HCT116 (cell line): ENCODE data around the gene CBX8. TPM values are rescaled to one million over a fixed set of nuclear protein-coding genes. Genes with fewer than 3 reads are reported as not detected.

Source experiments
- ATAC-seq: fragments of 200-7000 bp; cut with Tn5 transposase; 2 replicates; pipeline ENCODE4 v1.9.1; 2020; ENCODE audit warnings: mild to moderate bottlenecking, moderate library complexity
- BruUV-seq: library from RNA; stranded (reverse); fragments of 400-500 nt; replicated peaks from 2 replicates; lab custom pipeline; 2021; lab: Mats Ljungman, UMichigan
- CTCF ChIA-PET: fragments of 300-600 bp; sonication (Branson Sonifier 250); formaldehyde crosslinking; loops from one replicate; lab custom pipeline; 2021; ENCODE audit warnings: antibody characterized with exemption; lab: Charles Lee
- POLR2A ChIA-PET: fragments of 300-600, 350-600 bp; sonication (Branson Sonifier 250); formaldehyde crosslinking; loops from one replicate; lab custom pipeline; 2021; ENCODE audit warnings: antibody characterized with exemption; lab: Charles Lee
- RAD21 ChIA-PET, 2 experiments: fragments of 300-600 bp; sonication (Branson Sonifier 250); formaldehyde crosslinking; loops; one replicate each; lab custom pipeline; 2023; ENCODE audit warnings: low total read pairs in 2 of 2; ENCODE audit not compliant: uncharacterized antibody in 2 of 2, unreplicated experiment in 2 of 2, low non-redundant PET in 1 of 2; lab: Charles Lee
- DNase-seq: peaks from one replicate; pipeline ENCODE4 v3.0.0-alpha.2; 2010; ENCODE audit warnings: low read depth, low spot score
- H2AFZ ChIP-seq: fragments of 200-600 bp; shearing (Covaris generic), sonication (generic); 2 replicates; pipeline ENCODE4 v1.6.1; 2017; ENCODE audit warnings: low read depth, mixed run types, mixed read lengths, antibody characterized with exemption, low read length; ENCODE audit not compliant: poor library complexity, severe bottlenecking
- H3K27ac ChIP-seq: 2 replicates; pipeline ENCODE4 v1.5.1; 2012; ENCODE audit warnings: low read depth, low read length
- H3K27me3 ChIP-seq: fragments of 200-600 bp; sonication (generic); 2 replicates; pipeline ENCODE4 v1.6.1; 2016; ENCODE audit warnings: mixed run types, low read length, mixed read lengths; ENCODE audit not compliant: insufficient read depth
- H3K36me3 ChIP-seq, 2 experiments: fragments of 200-500 bp in 1 of 2; fragments of 200-600 bp in 1 of 2; sonication (Bioruptor generic) in 1 of 2; sonication (generic) in 1 of 2; 2 replicates each; pipeline versions ENCODE4 v1.5.1 to v1.6.1; 2014 to 2016; ENCODE audit warnings: low read length in 2 of 2, inconsistent platforms in 1 of 2, mixed read lengths in 1 of 2, mixed run types in 1 of 2; ENCODE audit not compliant: insufficient read depth in 2 of 2, control insufficient read depth in 1 of 2
- H3K4me1 ChIP-seq, 2 experiments: fragments of 200-600 bp in 1 of 2; sonication (generic) in 1 of 2; 2 replicates each; pipeline versions ENCODE4 v1.5.1 to v1.6.1; 2012 to 2017; ENCODE audit warnings: low read length in 2 of 2, inconsistent platforms in 1 of 2, mild to moderate bottlenecking in 1 of 2, mixed read lengths in 1 of 2, mixed run types in 1 of 2, moderate library complexity in 1 of 2; ENCODE audit not compliant: insufficient read depth in 2 of 2, control insufficient read depth in 1 of 2
- H3K4me2 ChIP-seq: fragments of 200-600 bp; sonication (generic); 2 replicates; pipeline ENCODE4 v1.6.1; 2017; ENCODE audit warnings: mixed run types, low read length, mixed read lengths
- H3K4me3 ChIP-seq, 2 experiments: fragments of 200-600 bp in 1 of 2; sonication (generic) in 1 of 2; replicated peaks in 1 of 2; 2 replicates each; pipeline ENCODE4 v1.5.1; 2011 to 2016; ENCODE audit warnings: low read length in 2 of 2, control low read depth in 1 of 2, low read depth in 1 of 2, mild to moderate bottlenecking in 1 of 2, mixed read lengths in 1 of 2, mixed run types in 1 of 2
- H3K79me2 ChIP-seq: fragments of 200-600 bp; sonication (generic); 2 replicates; pipeline ENCODE4 v1.6.1; 2017; ENCODE audit warnings: mild to moderate bottlenecking, mixed run types, low read length, moderate library complexity, mixed read lengths; ENCODE audit not compliant: insufficient read depth
- H3K9ac ChIP-seq: fragments of 200-600 bp; sonication (generic); 2 replicates; pipeline ENCODE4 v1.6.1; 2016; ENCODE audit warnings: low read length, mixed read lengths
- H3K9me2 ChIP-seq: fragments of 200-600 bp; sonication (generic), shearing (Covaris generic); 2 replicates; pipeline ENCODE4 v1.6.1; 2017; ENCODE audit warnings: mixed run types, mild to moderate bottlenecking, moderate library complexity; ENCODE audit not compliant: insufficient read depth
- H3K9me3 ChIP-seq, 2 experiments: fragments of 200-500 bp in 1 of 2; fragments of 200-600 bp in 1 of 2; sonication (Bioruptor generic) in 1 of 2; sonication (generic) in 1 of 2; 2 replicates each; pipeline ENCODE4 v1.6.1; 2014 to 2017; ENCODE audit warnings: low read length in 2 of 2, mixed read lengths in 2 of 2, inconsistent platforms in 1 of 2, low read depth in 1 of 2, mild to moderate bottlenecking in 1 of 2, mixed run types in 1 of 2, moderate library complexity in 1 of 2; ENCODE audit not compliant: control insufficient read depth in 1 of 2, insufficient read depth in 1 of 2
- H4K20me1 ChIP-seq: fragments of 200-600 bp; sonication (generic), shearing (Covaris generic); 2 replicates; pipeline ENCODE4 v1.6.1; 2017; ENCODE audit warnings: mixed run types, mild to moderate bottlenecking, moderate library complexity; ENCODE audit not compliant: insufficient read depth
- ELF1 ChIP-seq: IDR thresholded peaks from 2 replicates; pipeline ENCODE4 v1.6.1; 2012; ENCODE audit warnings: low read depth, borderline replicate concordance
- EZH2phosphoT487 ChIP-seq: fragments of 200-600 bp; IDR thresholded peaks from 2 replicates; pipeline ENCODE4 v1.6.1; 2018; ENCODE audit warnings: antibody characterized with exemption, borderline replicate concordance
- FOSL1 ChIP-seq: IDR thresholded peaks from 2 replicates; pipeline ENCODE4 v1.6.1; 2012; ENCODE audit warnings: low read depth
- POLR2AphosphoS5 ChIP-seq: IDR thresholded peaks from 2 replicates; pipeline ENCODE4 v1.6.1; 2011; ENCODE audit warnings: mild to moderate bottlenecking, low read depth, low read length, moderate library complexity
- SRF ChIP-seq: IDR thresholded peaks from 2 replicates; pipeline ENCODE4 v1.6.1; 2012; ENCODE audit warnings: low read depth
- YY1 ChIP-seq: IDR thresholded peaks from 2 replicates; pipeline ENCODE4 v1.6.1; 2011; ENCODE audit warnings: low read length, low read depth, moderate library complexity, mild to moderate bottlenecking; ENCODE audit not compliant: insufficient replicate concordance; ENCODE audit errors: extremely low read depth
- intact Hi-C: fragments of 100-400 bp; cut with micrococcal nuclease; formaldehyde crosslinking; loops from 2 replicates; pipeline ENCODE4 v1.10.0; 2022
- total RNA-seq: library from RNA; stranded (reverse); gene quantifications from one replicate; pipeline ENCODE4 v1.2.1, GENCODE V29; 2021; ENCODE audit not compliant: unreplicated experiment
- TF ChIP-seq, protein P1 (sequence below): IDR thresholded peaks from 2 replicates; pipeline ENCODE4 v1.6.1; 2012

CBX8 gene
- total RNA-seq, 1 experiment from 2014 or later, result 29.0 TPM

DNA sequence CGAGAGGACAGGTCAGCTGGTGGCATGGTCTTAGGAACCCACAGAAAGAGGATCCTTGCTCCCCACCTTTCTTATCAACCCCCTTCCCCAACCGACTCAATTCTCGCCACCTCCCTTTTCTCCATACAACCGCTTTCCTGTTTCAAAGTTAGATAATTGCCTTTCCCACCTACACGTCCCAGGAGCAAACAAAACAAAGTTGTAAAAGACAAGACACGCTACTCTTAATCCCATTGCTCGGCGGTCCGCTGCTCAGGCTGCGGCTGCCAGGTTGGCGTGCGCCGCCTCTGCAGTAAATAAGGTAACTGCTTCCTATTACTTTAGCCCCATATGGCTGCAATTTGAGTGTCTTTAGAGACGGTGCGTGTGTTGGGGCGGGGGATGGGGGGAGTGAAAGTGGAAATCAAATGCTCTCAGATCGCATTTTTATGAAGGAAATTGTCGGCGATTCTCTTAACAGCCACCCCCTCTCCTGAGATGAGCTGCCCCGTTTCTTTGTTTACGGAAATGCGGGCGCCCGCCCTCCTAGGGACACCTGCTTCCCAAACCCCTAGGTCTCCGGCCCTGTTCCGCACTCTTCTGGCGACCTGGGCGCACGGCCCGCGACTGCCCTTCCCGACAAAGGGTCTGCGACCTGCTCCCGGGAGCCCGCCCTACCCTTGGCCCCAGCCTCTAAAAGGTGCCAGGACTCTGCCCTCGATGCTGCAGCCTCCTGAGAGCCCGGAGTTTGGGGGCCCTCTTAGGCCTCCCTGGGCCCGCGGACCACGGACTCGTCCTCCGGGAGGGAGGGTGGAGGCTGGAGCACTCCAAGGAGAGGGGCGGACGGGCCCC, 3.7 kb upstream of the CBX8 start:
- Histone ChIP-seq H3K27me3 (no peaks in the 10 kb centered on the region), H2AFZ (peak overlapping the region; percentile 75), H3K4me2 (peak overlapping the region; percentile 98), H3K27ac (peak overlapping the region; percentile 91), H3K4me3 (peak overlapping the region; percentile 73 to 75), H4K20me1 (no peaks in the 10 kb centered on the region), H3K4me1 (peaks cover 32 to 54% of the 10 kb centered on the region in 2 experiments), H3K9ac (peak overlapping the region; percentile 70), H3K9me2 (no peaks in the 10 kb centered on the region), H3K9me3 (no peaks in the 10 kb centered on the region), H3K36me3 (peaks cover 0 to 4% of the 10 kb centered on the region in 2 experiments; a peak in 2 of 4 replicates), H3K79me2 (peaks cover 11% of the 10 kb centered on the region; the same call in 1 of the 2 replicates)
- ATAC-seq (peak; percentile 35), DNase-seq (peak; percentile 50)
- CTCF ChIA-PET, result interaction anchor here (0.7 to 2.0 kb wide), 5 partner anchors 10 to 191 kb away, joined by 3 to 11 read pairs (median 3); no protein-coding TSS in a partner anchor
- intact Hi-C loops, result no loop called here
- TF ChIP-seq YY1 (peak; percentile 85), POLR2AphosphoS5 (peak; percentile 28; the same call in 1 of the 2 replicates), SRF (peak; percentile 96), EZH2phosphoT487 (no peak), ELF1 (no peak; the same call in 1 of the 2 replicates), FOSL1 (no peak)
- TF ChIP-seq, protein P1, sequence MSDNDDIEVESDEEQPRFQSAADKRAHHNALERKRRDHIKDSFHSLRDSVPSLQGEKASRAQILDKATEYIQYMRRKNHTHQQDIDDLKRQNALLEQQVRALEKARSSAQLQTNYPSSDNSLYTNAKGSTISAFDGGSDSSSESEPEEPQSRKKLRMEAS, result peak; percentile 69; the same call in 1 of the 2 replicates
- BruUV-seq, result TSS peak; percentile 80
- POLR2A ChIA-PET, result interaction anchor here (0.6 to 3.2 kb wide), 8 partner anchors 10 to 190 kb away, joined by 3 to 11 read pairs (median 3); partner anchors contain the start of genes CBX2 and CBX4
- RAD21 ChIA-PET, result interaction anchor here in 1 of 2 experiments (1.2 kb wide), 1 partner anchor 55 kb away, joined by 5 read pairs; no protein-coding TSS in a partner anchor
